GM18858 (cell line): ENCODE data around the gene SPOCK3.

ENCODE experiments used
- ATAC-seq: cut with Tn5 transposase; IDR thresholded peaks from one replicate; pipeline ENCODE4 v1.9.1; 2021; ENCODE audit not compliant: unreplicated experiment

The SPOCK3 gene

DNA sequence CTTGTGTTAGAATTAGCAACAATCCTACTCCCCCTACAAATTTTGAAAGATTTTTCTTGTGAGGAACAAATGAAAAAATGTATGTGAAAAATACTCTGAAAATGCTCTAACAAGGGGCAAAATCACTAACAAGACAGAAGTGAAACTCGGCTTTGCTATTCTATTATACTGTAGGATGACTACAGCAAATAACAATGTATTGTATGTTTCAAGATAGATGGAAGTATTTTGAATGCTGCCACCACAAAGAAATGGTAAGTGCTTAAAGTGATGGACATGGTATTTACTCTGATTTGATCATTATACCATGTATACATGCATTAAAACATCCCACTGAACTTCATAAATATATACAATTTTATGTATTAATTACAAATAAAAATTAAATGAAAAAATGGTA lies 192.8 kb downstream of the SPOCK3 start:
- no peak for ATAC-seq

DNA sequence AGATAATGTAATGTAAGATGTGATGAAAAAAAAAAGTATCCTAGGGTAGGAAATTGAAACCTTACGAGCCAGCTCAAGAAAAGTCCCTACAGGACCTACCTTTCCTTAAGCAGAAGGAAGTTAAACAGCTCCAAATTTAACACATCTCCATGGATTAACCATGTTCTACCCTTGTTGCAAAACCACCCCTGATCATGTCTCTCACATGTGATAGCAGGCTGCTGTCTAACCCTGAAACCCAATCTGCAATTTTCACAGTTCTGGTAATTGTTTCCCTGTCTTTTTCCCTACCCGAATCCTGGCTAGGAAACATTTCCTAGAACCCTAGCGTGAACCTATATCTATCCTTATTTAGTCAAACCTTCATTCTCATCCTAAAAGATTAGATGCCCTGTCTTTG lies 198.9 kb downstream of the SPOCK3 start:
- ATAC-seq = no peak

GRCh38 chr4:167034983-167035382 lies 199.3 kb downstream of the SPOCK3 start:
- ATAC-seq = no peak

DNA sequence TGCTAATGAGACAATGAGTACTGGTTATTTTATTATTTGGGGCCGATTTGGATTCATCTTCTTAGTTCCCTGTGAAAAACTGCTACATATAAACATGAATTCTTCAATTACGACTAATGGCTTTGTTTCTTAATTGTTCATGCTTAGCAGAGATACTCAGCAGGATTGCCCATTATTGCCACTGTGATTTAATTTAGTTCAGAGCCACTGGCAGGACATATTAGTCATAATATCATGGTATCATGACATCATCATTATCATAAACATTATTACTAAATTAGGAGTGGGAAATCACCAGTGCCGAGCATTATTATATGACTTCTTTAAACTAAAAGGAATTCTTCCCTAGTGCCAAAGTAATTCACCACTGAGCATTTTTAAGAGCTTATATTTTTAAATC lies 201.4 kb downstream of the SPOCK3 start:
- ATAC-seq = no peak

DNA sequence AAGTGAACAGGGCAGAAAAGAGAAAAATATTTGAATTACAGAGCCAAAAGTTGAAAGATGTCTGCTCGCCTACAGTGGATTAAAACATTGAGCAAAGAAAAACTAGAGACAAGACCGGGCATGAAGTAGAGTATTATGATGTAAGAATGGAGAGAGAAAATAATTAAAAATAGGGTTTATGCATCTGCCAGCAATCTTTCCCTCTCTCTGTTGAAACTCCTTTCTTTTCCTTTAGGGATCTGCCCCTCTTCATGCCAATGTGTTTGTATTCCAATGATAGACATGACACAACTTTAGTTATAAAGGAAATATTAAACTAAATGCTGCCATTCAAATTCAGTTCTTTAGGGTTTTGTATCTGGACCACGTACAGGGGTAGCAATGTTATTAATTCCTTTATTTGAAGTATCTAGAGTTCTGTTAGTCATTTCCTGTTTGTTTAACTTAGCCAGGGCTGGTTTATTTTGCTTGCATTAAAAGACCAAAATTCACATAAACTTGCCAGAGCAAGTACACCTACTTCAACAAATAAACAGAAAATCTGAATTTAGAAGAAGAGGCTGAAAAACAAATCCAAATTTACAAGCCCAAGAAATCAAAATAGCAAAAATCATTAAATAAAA lies 202.6 kb downstream of the SPOCK3 start:
- no peak for ATAC-seq

DNA sequence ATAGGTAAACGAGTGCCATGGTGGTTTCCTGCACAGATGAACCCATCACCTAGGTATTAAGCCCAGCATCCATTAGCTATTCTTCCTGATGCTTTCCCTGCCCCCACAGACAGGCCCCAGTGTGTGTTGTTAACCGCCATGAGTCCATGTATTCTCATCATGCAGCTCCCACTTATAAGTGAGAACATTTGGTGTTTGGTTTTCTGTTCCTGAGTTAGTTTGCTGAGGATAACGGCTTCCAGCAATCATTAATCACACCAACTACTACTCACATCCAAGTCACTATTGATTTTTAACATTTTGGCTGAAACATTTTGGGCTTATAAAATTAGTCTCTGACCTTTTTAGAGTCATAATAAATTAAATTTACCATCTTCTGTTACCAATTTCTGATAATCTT lies 205.3 kb downstream of the SPOCK3 start:
- ATAC-seq = no peak

DNA sequence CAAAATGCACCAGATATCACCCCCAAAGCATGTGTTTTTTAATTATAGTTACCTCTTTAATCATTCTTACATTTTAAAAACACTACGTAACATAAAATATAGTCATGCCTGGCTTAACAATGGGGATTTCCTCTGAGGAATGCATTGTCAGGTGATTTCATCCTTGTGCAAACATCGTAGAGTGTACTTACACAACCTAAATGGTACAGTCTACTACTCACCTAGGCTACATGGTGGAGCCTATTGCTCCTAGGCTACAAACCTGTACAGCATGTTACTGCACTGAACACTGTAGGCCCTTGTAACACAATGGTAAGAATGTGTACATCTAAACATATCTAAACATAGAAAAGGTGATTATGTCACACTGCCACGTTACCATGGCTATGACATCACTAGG lies 208.6 kb downstream of the SPOCK3 start:
- ATAC-seq = no peak

GRCh38 chr4:167023364-167023925 lies 210.8 kb downstream of the SPOCK3 start:
- ATAC-seq = no peak

- peak; percentile 63 for ATAC-seq
These were observed 212.6 kb downstream of the SPOCK3 start for GRCh38 chr4:167021545-167022155.

- ATAC-seq = no peak
These were observed 213.9 kb downstream of the SPOCK3 start for GRCh38 chr4:167020410-167020809.

GRCh38 chr4:167014944-167015343 lies 219.3 kb downstream of the SPOCK3 start:
- no peak for ATAC-seq

DNA sequence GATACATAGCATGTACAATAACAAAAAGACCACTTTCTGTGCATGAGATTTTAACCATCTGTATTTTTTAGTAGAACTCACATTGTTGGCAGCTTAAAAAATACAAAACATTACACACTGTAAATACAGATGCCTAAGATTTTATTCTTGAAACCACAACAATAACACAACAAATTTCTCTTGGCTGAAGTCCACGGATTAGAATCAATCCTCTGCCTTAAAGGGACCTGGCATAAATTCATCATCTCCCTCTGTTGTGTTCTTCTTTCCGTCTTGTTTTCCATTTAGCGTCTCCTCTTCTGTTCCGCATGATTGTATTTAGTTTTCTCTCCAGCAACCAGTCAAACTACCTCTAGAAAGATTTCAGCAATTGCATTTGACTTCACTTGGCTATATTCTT lies 231.0 kb downstream of the SPOCK3 start:
- ATAC-seq = no peak

DNA sequence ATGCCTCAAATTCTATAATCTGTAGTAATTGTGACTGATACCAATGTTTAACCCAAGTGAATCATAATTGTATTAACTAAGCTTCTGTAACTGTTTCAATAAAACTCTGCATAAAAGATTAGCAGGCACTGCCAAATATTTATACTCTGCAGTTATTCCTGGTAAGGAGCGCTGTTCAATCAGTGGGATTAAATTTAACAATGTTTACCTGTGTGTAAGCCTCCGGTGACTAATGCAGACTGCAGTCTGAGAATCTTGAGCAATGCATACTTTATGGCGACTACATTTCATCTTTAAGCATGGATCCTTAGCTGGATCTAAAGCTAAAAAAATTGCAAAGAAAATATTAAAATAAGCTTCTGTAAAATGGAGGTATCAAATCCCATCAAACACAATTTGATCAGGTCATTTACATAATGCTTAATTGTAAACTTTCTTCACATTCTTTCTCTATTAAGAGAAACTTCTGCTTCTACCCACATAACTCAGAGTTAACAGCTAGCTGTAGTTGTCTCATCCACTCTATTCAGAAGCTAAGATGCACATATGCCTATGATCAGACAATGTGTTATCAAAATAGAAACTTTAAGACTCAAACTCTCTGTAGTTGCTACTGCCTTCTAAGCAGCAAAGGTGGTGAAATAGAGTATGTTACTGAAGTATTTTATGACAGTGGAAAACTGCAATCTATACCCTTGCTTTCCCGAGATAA lies 234.0 kb downstream of the SPOCK3 start:
- ATAC-seq = no peak

DNA sequence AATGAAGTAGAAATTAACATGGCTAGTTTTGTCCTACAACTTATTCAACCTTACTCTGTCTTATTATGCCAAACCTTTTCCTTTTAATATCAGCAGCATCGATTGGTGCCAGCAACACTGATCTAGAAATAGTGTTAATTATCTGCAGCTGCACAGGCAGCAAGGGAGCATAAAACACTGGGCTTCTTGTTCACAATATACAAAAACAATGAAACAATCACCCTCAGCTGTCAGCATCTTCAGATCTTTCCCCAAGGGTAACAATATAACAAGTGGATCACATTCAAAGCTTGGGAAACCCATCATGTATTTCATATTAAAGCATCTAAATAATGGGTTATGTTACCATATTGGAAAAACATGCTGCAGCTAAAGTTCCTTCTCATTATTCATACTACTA lies 238.1 kb downstream of the SPOCK3 start:
- no peak for ATAC-seq

DNA sequence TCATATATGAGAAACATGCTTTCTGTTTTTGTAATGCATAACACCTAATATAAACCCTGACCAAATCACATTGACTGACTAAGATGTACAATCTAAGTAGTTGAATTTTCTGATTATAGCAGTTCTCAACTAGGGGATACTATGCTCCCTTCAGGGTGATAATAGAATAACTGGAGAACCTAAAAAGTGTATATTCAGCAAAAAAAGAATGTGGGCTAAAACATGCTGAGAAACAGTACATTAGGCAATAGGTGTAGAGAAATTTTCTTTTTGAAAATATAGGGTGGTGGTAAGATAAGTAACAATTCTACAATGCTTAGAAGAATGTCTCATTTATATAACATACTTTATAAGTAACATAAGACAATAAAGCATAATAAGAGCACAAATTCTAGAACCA lies 239.6 kb downstream of the SPOCK3 start:
- ATAC-seq = no peak

DNA sequence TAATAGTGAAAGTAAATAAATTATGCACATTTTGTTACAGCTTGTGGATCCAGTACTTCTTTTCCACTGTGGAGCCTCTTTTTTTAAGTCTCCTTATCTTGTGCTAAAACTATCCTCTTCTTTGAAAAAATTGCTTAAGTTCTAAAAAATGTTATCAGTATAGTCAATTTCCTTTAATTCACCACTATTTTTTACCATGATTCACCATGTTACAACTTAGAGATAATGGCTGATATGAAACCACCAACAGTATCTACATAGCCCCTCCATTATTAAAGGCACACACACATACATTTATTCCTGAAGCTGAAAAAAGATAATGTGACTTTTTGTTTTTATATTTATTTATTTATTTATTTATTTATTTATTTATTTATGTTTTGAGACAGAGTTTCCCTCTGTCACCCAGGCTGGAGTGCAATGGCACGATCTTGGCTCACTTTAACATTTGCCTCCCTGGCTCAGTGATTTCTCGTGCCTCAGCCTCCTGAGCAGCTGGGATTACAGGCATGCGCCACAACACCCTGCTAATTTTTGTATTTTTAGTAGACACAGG lies 243.2 kb downstream of the SPOCK3 start:
- ATAC-seq = no peak

DNA sequence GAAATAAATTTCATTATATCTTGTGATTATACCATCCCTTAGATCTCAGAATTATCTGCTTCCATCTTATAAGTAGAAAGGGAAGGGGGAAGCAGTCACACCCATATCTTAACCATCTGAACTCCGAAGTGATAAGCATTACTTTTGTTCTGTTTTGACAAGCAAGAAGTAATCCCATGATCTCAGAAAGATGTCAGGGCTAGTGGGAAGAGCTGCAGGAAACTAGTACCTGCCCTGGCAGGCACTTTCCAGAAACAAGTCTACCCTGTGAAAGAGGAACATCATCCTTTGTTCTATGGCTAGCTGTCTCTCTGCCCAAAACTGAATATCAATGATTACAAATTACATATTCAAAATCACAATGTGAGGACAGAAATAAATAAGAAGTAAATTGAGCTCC lies 244.4 kb downstream of the SPOCK3 start:
- ATAC-seq = no peak

DNA sequence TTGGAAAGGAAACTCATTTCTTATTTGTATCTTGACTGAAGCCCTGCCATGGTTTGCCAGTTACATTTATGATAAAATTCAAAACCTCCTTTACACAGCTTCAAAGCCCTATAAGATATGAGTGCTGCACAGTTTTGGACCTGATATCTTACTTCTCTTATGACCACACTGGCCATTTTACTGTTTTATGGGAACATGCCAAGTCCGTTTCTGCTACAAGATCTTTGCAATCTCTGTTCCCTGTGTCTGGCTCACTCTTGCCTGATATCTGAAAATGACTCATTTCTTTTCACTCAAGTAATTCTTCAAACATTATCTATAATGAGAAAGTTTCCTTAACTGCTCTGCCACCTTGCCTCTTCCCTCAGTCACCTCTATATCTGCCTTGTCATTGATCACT lies 247.3 kb downstream of the SPOCK3 start:
- ATAC-seq = no peak

DNA sequence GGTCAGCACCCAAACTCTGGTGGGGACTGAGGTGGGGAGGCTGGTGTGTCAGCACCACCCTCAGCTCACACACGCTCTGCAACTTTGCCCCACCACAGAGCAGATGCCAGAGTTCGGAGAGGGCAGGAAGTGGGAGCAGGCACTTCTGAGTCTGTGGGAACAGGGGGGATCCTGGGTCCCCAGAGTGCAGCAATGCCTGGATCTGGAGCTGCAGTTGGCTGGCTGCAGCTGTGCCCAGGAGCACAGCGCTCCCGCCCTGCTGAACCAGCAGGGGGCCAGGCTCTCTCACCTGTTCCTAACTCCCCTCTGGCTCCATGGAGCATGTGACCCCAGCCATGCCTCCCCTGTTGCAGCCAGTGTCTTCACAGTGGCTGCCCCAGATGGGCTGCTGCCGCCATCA lies 252.4 kb downstream of the SPOCK3 start:
- no peak for ATAC-seq

DNA sequence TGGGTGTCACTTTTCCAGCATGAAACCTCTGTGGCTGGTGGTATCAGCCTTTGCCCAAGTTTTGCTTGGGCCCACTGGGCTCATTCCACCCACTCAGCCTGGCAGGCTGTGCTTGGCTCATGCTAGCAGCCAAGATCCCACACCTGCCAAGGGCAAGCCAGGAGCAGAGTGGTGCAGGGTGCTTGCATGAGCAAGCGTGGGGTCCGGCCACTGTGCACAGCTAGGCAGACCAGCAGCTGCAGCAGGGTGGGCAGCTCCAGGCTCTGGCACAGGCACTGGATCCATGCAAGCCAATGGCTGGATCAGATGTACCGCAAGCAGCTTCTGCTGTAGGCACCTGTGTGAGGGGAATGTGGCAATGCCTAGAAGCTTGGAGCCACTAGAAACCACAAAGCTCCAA lies 253.9 kb downstream of the SPOCK3 start:
- no peak for ATAC-seq

- no peak for ATAC-seq
These were observed 256.7 kb downstream of the SPOCK3 start for GRCh38 chr4:166977596-166977995.

- ATAC-seq = peak; percentile 40
These were observed 262.2 kb downstream of the SPOCK3 start for GRCh38 chr4:166972071-166972470.
